ENCODE measurements around the gene DCUN1D3.
"Not testable (repeated sequence)": the region's sequence is repeated elsewhere in the genome, so short reads cannot be mapped to it uniquely, and the experiment has no call there.

Gene DCUN1D3

DNA sequence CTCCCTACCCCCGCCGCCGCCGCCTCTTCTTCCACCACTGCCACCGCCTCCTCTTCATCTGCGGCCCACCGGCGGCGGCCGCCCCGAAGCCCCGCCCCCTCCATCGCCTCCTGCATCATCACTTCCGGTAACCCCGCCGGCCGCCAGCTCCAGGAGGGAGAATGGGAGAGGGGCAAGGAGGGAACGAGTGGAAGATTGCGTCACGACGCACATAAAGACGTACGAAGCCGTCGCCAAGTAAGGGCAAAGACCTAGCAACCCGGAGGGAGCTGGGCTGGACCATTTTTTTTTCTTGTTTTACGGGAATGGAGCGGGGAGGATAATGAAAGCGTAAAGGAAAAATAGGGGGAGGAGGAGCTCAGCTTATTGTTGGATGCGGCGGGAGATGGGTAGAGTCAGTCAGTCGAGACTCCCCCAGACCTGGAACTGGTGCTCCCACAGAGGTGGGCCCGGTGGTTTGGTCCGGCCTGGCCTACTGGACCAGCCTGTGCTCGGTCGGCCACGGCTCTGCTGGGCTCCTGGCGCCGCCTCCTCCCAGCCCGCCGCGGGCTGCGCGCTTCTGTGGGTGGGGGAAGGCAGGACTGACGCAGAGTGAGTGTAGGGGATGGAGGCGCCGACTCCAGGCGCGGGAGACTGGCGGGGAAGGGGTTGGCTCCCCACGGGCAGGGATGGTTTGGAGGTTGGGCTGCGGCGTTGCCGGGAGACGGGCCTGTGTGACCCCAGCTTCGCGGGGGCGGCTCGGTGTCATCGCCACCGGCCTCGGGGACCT is at the start of gene DCUN1D3, which contains the start of gene LYRM1:
Gene DCUN1D3 (minus strand): TSS at position 60 of the 769 bp plus-strand sequence. CDS start 37,820 bp downstream, outside the sequence.
Gene LYRM1 (plus strand): TSS at position 473 of the 769 bp plus-strand sequence. CDS start 14,785 bp downstream, outside the sequence.
- peak; percentile 62 for DNase-seq

DNA sequence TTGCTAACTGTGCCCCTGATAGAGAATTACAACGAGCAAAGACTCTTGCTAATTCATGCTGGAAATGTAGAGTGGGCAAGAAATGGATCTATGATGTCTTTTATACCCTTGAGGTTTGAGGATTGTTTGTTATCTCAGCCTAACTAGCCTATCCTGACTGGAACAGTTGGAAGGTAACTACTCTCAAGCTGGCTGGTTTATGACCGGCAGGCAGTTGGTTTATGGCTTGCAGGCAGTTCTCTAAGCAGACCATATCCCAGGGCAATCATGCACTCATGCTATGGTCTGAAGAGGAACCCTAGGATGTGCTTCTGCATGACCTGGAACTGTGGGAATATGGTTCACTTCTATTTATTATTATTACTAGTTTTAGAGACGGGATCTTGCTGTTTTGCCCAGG is 49.5 kb upstream of the DCUN1D3 start:
- DNase-seq, result no peak

GRCh38 chr16:20948444-20948843 is 48.3 kb upstream of the DCUN1D3 start:
- DNase-seq, result no peak

- DNase-seq, result no peak
Measured at GRCh38 chr16:20946015-20946629, 46.0 kb upstream of the DCUN1D3 start.

GRCh38 chr16:20945575-20945875 is 45.4 kb upstream of the DCUN1D3 start:
- not testable (repeated sequence) for DNase-seq

DNA sequence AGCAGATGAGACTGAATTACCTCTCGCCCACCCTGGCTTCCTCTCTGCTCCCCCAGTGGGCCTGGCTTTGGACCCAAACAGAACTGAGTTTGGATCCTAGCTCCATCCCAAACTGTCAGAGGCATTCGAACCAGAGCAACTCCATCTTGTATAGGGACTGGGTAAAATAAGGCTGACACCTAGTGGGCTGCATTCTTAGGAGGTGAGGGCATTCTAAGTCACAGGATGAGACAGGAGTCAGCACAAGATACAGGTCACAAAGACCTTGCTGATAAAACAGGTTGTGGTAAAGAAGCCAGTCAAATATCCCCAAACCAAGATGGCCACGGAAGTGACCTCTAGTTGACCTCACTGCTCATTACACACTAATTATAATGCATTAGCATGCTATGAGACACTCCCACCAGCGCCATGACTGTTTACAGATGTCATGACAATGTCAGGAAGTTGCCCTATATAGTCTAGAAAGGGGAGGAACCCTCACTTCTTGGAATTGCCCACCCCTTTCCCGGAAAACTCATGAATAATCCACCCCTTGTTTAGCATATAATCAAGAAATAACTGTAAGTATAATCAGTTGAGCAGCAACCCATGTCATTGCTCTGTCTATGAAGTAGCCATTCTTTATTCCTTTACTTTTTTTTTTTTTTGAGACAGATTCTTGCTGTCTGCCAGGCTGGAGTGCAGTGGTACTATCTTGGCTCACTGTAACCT is 44.9 kb upstream of the DCUN1D3 start:
- DNase-seq, result no peak

- no peak for DNase-seq
Measured at GRCh38 chr16:20942256-20942655, 42.1 kb upstream of the DCUN1D3 start.

DNA sequence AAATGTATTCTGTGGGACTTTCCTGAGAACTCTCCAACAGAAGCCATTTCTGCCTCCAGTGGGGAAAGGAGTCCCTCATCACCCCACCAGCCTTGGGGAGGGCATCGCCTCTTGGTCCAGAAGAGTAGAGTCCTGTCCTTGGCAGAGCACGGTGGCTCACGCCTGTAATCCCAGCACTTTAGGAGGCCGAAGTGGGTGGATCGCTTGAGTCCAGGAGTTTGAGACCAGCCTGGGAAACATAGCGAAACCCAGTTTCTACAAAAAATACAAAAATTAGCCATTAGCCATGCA is 41.4 kb upstream of the DCUN1D3 start:
- no peak for DNase-seq

DNA sequence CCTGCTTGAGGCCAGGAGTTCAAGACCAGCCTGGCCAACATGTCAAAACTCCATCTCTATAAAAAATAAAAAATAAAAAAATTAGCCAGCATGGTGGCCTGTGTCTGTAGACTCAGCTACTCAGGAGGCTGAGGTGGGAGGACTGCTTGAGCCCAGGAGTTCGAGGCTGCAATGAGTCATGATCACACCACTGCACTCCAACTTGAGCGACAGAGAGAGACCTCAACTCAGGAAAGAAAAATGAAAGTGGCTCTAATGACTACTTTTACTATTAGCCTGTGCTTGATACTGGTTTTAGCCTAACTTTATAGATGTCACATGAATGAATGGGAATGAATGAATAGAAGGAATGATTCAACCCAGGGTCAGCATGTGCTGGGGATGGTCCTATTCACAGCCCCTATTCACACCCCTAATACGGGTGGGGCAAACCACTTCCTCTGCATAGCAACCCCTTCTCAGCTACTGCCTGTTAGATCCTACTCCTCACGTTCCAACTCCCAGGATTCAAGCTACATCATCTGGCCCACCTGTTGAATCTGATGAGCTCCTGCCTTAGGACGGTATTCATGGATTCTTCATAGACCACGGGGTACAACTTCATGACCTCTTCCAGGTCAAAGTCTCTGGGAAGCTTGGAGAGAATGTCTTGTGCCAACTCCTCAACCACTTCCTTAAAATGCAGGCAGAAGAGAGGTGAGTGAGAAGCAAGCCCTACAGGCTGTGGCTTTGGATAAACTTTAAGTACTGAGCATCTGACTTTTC is 40.9 kb upstream of the DCUN1D3 start:
- DNase-seq, result no peak

- no peak for DNase-seq
Measured at GRCh38 chr16:20939611-20940010, 39.5 kb upstream of the DCUN1D3 start.

- DNase-seq, result no peak
Measured at GRCh38 chr16:20938426-20938825, 38.3 kb upstream of the DCUN1D3 start.

GRCh38 chr16:20937736-20938135 is 37.6 kb upstream of the DCUN1D3 start:
- no peak for DNase-seq

GRCh38 chr16:20933589-20933988 is 33.4 kb upstream of the DCUN1D3 start:
- no peak for DNase-seq

GRCh38 chr16:20931066-20931600 is 31.0 kb upstream of the DCUN1D3 start:
- no peak for DNase-seq

- DNase-seq, result no peak
Measured at GRCh38 chr16:20930365-20930690, 30.2 kb upstream of the DCUN1D3 start.

GRCh38 chr16:20929676-20930364 is 29.7 kb upstream of the DCUN1D3 start:
- not testable (repeated sequence) for DNase-seq

DNA sequence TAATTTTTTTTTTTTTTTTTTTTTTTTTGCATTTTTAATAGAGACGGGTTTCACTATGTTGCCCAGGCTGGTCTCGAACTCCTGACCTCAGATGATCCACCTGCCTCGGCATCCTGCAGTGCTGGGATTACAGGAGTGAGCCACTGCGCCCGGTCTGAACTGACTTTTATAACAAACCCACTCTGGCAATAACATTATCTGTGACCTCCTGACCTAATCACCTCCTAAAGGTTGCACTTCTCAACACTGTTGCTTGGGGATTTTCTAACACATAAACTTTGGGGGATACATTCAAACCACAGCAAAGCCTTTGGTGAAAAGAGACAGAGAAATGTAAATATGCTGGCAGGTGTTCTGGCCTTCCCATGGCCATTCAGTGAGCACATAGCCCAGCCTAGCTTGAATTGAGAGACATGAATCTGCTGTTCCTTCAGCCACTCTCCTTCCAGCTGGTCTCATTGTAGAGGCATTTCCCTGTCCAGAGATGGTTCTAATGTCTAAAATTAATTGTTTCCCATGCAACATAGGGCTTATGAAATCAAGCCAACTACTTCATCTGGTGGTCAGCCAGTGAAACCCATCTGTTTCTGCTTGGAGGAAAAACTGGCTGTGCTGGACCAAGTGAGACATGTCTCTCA is 28.7 kb upstream of the DCUN1D3 start:
- no peak for DNase-seq

DNA sequence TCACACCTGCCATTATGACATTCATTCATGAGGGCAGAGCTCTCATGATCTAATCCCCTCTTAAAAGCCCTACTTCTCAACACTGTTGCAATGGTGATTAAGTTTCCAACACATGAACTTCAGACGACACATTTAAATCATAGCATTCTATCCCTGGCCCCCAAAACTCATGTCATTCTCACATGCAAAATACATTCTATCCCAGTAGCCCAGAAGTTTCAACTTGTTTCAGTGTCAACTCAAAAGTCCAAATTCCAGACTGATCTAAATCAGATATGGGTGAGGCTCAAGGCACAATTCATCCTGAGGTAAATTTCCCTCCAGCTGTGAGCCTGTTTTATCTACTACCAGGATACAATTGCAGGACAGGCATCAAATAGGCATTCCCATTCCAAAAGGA is 25.6 kb upstream of the DCUN1D3 start:
- DNase-seq, result no peak

DNA sequence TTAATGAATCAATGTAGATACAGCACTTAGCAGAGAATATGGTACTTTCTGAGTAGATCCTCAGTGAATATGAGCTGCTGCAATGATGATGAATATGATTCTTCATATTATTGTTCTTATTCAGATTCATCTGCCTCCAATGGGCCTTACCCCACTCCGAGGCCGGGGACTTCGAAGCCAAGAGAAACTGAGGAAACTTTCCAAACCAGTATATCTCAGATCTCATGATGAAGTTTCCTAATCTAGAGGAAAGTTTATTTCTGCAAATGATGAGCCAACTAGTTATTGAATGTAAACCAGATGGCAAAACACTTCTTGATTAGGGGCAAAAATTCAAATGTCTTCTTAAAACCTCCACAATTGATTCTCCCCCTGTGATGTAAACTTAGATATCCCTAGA is 23.7 kb upstream of the DCUN1D3 start:
- DNase-seq, result no peak

DNA sequence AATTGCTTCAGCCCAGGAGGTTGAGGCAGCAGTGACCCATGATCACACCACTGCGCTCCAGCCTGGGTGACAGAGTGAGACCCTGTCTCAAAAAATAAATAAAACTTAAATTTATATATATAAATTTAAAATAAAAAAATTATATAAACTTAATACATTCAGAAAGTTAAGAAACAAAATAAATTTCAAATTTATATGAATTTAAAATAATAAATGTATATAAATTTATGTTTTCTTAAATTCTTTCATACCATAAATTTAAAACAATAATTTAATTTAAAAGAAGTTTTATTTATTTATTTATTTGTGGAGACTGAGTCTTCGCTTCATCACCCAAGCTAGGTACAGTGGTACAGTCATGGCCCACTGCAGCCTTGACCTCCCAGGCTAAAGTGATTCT is 20.6 kb upstream of the DCUN1D3 start:
- no peak for DNase-seq

DNA sequence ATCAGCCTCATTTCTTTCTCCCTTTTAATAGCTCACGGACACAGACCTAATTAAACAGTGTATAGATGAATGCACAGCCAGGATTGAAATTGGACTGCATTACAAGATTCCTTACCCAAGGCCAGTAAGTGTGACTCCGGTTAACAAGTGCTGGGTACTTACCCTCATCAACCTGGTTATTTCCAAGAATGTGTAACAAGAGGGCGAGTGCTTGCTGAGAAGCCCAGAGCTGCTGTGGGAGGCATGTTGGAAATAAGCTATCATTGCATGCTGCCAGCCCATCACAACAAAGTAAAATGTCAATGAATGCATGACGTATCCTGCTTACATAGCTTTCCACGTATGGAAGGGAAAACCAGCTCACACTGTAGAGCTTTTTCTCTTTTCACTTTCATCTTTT is 19.9 kb upstream of the DCUN1D3 start:
- no peak for DNase-seq

All from SIG-M5 (cell line).